Stimulated activated CD4-positive, alpha-beta T cell treated with anti-CD3 and anti-CD28 coated beads, Interleukin-1b, Interleukin-23, amount 100 ng/mL, for 24 hours (primary cell): ENCODE results near the gene TENT5C.

Experiments
- DNase-seq, 4 experiments: peaks; one replicate each; pipeline ENCODE4 v3.0.0-alpha.2; 2020; ENCODE audit warnings: low read depth in 4 of 4, low spot score in 1 of 4

The TENT5C gene

GRCh38 chr1:117673405-117673804 lies 67.6 kb downstream of the TENT5C start:
- no peak for DNase-seq

- no peak for DNase-seq
Measured at GRCh38 chr1:117674521-117675400, 68.9 kb downstream of the TENT5C start.

- DNase-seq = no peak
Measured at GRCh38 chr1:117675907-117676430, 70.1 kb downstream of the TENT5C start.

- no peak for DNase-seq
Measured at GRCh38 chr1:117676615-117677130, 70.8 kb downstream of the TENT5C start.
